Mucosa of rectum (tissue), 2 donors: ENCODE results near the gene CAMTA1.

Source experiments
- H3K27ac ChIP-seq, 2 donors: one replicate each; pipeline ENCODE4 v1.7.0; 2013; ENCODE audit warnings: inconsistent platforms in 2 of 2, low read depth in 2 of 2, low read length in 2 of 2
- H3K27me3 ChIP-seq, 2 donors: one replicate each; pipeline ENCODE4 v1.7.0; 2013; ENCODE audit warnings: low read length in 2 of 2; ENCODE audit not compliant: control insufficient read depth in 2 of 2, insufficient read depth in 2 of 2
- H3K36me3 ChIP-seq, 2 donors: one replicate each; pipeline ENCODE4 v1.7.0; 2013; ENCODE audit warnings: low read length in 2 of 2; ENCODE audit not compliant: control insufficient read depth in 2 of 2, insufficient read depth in 2 of 2
- H3K4me1 ChIP-seq, 2 donors: one replicate each; pipeline ENCODE4 v1.7.0; 2013; ENCODE audit warnings: low read length in 2 of 2, mild to moderate bottlenecking in 1 of 2; ENCODE audit not compliant: control insufficient read depth in 2 of 2, insufficient read depth in 2 of 2
- H3K4me3 ChIP-seq, 2 donors: one replicate each; pipeline ENCODE4 v1.7.0; 2013; ENCODE audit warnings: low read length in 2 of 2
- H3K9ac ChIP-seq, 2 donors: one replicate each; pipeline ENCODE4 v1.7.0; 2013; ENCODE audit warnings: low read length in 2 of 2, low read depth in 1 of 2, mild to moderate bottlenecking in 1 of 2
- H3K9me3 ChIP-seq, 2 donors: one replicate each; pipeline ENCODE4 v1.7.0; 2013; ENCODE audit warnings: low read length in 2 of 2; ENCODE audit not compliant: control insufficient read depth in 2 of 2
- donor health status: healthy.
- donor health status: Normal muscosa, but diverticular disease.

Gene CAMTA1

GRCh38 chr1:7430691-7431090 is 645.4 kb downstream of the CAMTA1 start:
- no peak overlapping the region for H3K4me3 ChIP-seq
- H3K27ac ChIP-seq = no peak overlapping the region
- H3K36me3 ChIP-seq = no peaks in the 10 kb centered on the region
- H3K9me3 ChIP-seq = no peaks in the 10 kb centered on the region
- no peaks in the 10 kb centered on the region for H3K4me1 ChIP-seq
- no peaks in the 10 kb centered on the region for H3K27me3 ChIP-seq
- H3K9ac ChIP-seq = no peak overlapping the region

- Histone ChIP-seq H3K9me3 (no peaks in the 10 kb centered on the region), H3K27me3 (no peaks in the 10 kb centered on the region), H3K36me3 (no peaks in the 10 kb centered on the region), H3K4me3 (no peak overlapping the region), H3K27ac (no peak overlapping the region), H3K4me1 (no peaks in the 10 kb centered on the region), H3K9ac (no peak overlapping the region)
Measured at GRCh38 chr1:7432102-7432899, 647.0 kb downstream of the CAMTA1 start.

DNA sequence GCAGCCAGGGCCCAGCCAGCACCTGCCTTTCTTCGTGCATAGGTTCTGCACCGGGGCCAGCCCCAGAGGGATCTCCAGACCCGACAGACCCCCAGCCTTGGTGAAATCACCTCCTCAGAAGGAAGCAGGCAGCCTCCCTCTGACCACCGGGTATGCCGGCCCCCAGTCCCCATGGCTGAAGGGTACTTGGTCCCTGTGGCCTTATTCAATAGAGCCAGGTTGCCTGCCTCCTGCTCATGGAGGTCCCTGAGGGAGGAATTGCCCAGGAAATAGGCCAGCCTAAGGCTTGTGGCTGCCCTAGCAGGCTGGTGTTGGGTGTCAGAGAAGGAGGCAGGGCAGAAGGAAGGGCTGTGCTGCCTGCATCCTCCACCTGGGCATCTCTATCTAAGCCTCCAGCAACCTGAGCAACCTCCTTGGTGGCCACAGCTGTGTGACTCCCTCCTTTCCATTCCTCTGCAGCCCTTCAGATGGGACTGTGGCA is 647.7 kb downstream of the CAMTA1 start:
- Histone ChIP-seq H3K27me3 (no peaks in the 10 kb centered on the region), H3K36me3 (no peaks in the 10 kb centered on the region), H3K27ac (no peak overlapping the region), H3K4me3 (no peak overlapping the region), H3K4me1 (no peaks in the 10 kb centered on the region), H3K9me3 (no peaks in the 10 kb centered on the region), H3K9ac (no peak overlapping the region)

GRCh38 chr1:7434566-7434965 is 649.3 kb downstream of the CAMTA1 start:
- no peak overlapping the region for H3K27ac ChIP-seq

GRCh38 chr1:7435276-7436055 is 650.2 kb downstream of the CAMTA1 start:
- H3K9ac ChIP-seq = no peak overlapping the region
- no peak overlapping the region for H3K27ac ChIP-seq
- H3K4me3 ChIP-seq = no peak overlapping the region
- H3K4me1 ChIP-seq = no peaks in the 10 kb centered on the region
- H3K9me3 ChIP-seq = no peaks in the 10 kb centered on the region
- no peaks in the 10 kb centered on the region for H3K36me3 ChIP-seq
- no peaks in the 10 kb centered on the region for H3K27me3 ChIP-seq

More at GRCh38 chr1:7434566-7434965, 649.3 kb downstream of the CAMTA1 start:
- no peak overlapping the region for H3K9ac ChIP-seq
- H3K36me3 ChIP-seq = no peaks in the 10 kb centered on the region
- H3K9me3 ChIP-seq = no peaks in the 10 kb centered on the region
- H3K4me3 ChIP-seq = no peak overlapping the region
- H3K27me3 ChIP-seq = no peaks in the 10 kb centered on the region
- no peaks in the 10 kb centered on the region for H3K4me1 ChIP-seq

- H3K9ac ChIP-seq = no peak overlapping the region
- H3K36me3 ChIP-seq = no peaks in the 10 kb centered on the region
Measured at GRCh38 chr1:7436056-7437005, 651.1 kb downstream of the CAMTA1 start.

DNA sequence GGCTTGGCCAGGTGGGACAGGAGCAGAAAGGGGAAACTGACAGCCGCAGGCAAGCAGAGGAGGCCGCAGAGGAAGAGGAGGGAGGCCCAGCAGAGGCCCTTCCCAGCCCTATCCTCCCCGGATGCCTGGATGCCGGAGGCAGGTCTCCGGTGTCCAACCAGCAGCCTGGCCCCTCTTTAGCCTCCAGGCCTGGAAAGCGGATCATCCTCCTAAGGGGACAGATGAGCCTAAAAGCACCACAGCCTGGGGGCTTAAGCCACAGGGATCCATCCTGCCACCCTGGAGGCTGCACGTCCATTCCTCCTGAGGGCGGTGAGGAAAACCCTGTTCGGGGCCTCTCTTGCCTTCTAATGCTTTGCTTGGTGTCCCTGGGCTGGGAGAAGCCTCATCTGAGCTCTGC is 651.8 kb downstream of the CAMTA1 start:
- Histone ChIP-seq H3K4me3 (no peak overlapping the region), H3K36me3 (no peaks in the 10 kb centered on the region), H3K9ac (no peak overlapping the region), H3K27me3 (no peaks in the 10 kb centered on the region), H3K27ac (no peak overlapping the region), H3K4me1 (no peaks in the 10 kb centered on the region), H3K9me3 (no peaks in the 10 kb centered on the region)

More at GRCh38 chr1:7436056-7437005, 651.1 kb downstream of the CAMTA1 start:
- Histone ChIP-seq H3K9me3 (no peaks in the 10 kb centered on the region), H3K4me3 (no peak overlapping the region), H3K27ac (no peak overlapping the region), H3K4me1 (no peaks in the 10 kb centered on the region), H3K27me3 (no peaks in the 10 kb centered on the region)

DNA sequence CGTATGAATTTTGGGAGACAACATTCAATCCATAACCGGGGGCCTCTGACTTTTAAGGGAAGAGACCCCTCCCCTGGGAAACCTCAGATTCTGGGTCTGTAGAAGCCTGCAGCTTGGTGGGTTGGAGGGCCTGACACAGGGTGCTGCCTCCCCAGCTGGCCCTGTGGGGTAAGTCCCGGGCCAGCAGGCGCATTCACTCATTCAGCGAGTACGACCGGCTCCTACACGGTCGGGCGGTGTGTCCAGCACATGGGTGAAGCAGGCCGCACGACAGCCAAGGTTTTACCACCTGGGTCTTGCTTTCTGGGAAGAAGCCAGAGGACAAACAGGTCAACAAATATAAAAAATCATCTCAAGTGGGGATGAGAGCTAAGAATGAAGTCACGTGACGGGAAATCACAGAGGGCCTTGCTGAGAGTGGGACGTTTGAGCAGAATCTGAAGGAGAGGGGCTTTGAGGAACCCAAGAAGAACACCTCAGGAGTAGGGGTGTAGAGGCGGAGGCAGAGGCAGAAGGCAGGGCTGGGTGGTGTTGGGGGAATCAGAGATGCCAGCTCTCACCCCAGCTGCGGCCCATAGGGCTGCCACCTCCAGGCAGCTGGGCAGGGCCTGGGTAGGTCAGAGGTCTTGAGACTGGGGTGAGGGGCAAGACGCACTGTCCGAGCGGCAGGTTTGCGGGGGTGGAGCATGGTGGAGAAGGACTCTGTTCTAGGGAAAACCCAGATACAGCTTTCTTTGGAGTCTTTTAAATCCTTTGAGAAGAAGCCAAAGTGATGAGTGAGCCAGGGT is 652.5 kb downstream of the CAMTA1 start:
- Histone ChIP-seq H3K9me3 (no peaks in the 10 kb centered on the region), H3K4me3 (no peak overlapping the region), H3K4me1 (no peaks in the 10 kb centered on the region), H3K27me3 (no peaks in the 10 kb centered on the region), H3K9ac (no peak overlapping the region), H3K36me3 (no peaks in the 10 kb centered on the region), H3K27ac (no peak overlapping the region)

DNA sequence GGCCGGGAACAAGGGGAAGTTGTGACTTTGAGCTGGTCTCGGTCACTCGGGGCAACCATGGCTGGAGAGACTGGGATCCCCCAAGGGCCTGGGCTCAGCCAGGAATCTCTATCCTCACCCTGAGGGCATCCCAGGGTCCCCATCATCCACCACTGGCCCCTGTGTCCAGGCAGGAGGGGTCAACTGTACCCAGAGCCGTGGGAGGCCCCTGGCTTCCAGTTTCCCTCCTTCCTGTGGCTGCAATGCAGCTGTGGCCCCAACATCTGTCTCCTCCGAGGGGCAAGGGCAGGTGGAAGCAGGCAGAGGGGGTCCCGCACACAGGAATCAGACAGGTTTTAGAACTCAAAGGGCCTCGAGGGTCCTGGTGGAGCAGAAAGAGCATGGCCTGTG is 653.1 kb downstream of the CAMTA1 start:
- Histone ChIP-seq H3K27me3 (no peaks in the 10 kb centered on the region), H3K9me3 (no peaks in the 10 kb centered on the region), H3K36me3 (no peaks in the 10 kb centered on the region), H3K9ac (no peak overlapping the region), H3K4me1 (no peaks in the 10 kb centered on the region), H3K27ac (no peak overlapping the region), H3K4me3 (no peak overlapping the region)
